ENCODE measurements around the gene RGS10.
"Not testable (repeated sequence)": the region's sequence is repeated elsewhere in the genome, so short reads cannot be mapped to it uniquely, and the experiment has no call there.

The RGS10 gene

GRCh38 chr10:119468542-119469324 lies 73.8 kb downstream of the RGS10 start:
- Histone ChIP-seq H3K27me3 (ENCODE audit: control insufficient read depth, insufficient read depth, low read length) (no peaks in the 10 kb centered on the region), H3K36me3 (ENCODE audit: control insufficient read depth, insufficient read depth, low read length) (no peaks in the 10 kb centered on the region), H3K9me3 (ENCODE audit: control insufficient read depth, low read length) (no peaks in the 10 kb centered on the region)

DNA sequence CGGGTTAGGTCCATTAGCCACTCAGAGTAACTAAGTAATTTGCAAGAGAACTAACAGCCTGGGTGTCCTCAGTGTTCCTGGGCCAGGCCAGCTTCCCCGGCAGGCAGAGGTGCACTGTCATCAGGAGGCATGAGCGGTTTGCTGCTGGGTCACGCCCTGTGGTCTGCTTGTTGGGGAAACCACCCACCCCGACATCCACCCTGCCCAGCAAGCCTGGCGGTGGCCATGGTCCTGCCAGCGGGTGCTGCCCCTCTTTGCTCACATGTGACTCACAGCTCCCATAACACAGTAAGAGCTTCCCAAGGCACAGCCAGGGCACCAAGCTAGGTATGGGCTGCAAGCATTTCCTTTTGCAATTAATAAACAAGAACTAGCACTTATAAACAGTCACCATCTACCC lies 75.9 kb downstream of the RGS10 start:
- no peaks in the 10 kb centered on the region for H3K27me3 ChIP-seq (ENCODE audit: control insufficient read depth, insufficient read depth, low read length)
- no peak overlapping the region for H3K9ac ChIP-seq (ENCODE audit: low read length)
- no peaks in the 10 kb centered on the region for H3K9me3 ChIP-seq (ENCODE audit: control insufficient read depth, low read length)
- no peak overlapping the region for H3K4me3 ChIP-seq (ENCODE audit: low read length)
- peaks cover under 1% of the 10 kb centered on the region for H3K4me1 ChIP-seq (ENCODE audit: control insufficient read depth, insufficient read depth, low read length)
- H3K36me3 ChIP-seq (ENCODE audit: control insufficient read depth, insufficient read depth, low read length), result no peaks in the 10 kb centered on the region

More at GRCh38 chr10:119468542-119469324, 73.8 kb downstream of the RGS10 start:
- Histone ChIP-seq H3K9ac (ENCODE audit: low read length) (no peak overlapping the region), H3K4me3 (ENCODE audit: low read length) (no peak overlapping the region), H3K4me1 (ENCODE audit: control insufficient read depth, insufficient read depth, low read length) (no peaks in the 10 kb centered on the region)

DNA sequence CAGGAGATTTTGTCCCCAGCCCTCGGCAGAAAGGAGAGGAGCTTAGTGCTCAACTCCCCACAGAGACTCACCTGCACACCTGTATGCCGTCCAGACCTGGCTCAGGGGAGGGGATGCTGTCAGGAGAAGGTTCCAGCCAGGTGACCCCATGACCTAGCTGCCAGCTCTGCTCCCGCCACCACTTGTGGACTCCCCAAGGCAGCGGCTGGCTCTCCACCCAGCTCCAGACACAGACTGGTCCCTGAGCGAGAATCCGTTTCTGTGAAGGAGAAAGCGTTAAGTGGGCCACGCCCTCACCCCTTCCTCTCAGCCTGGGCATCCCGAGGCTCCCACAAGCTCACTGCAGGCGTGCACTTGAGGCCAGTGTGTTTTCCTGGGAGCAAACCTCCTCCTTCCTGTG lies 76.4 kb downstream of the RGS10 start:
- H3K36me3 ChIP-seq (ENCODE audit: control insufficient read depth, insufficient read depth, low read length), result no peaks in the 10 kb centered on the region
- no peak overlapping the region for H3K4me3 ChIP-seq (ENCODE audit: low read length)
- no peaks in the 10 kb centered on the region for H3K27me3 ChIP-seq (ENCODE audit: control insufficient read depth, insufficient read depth, low read length)
- no peak overlapping the region for H3K9ac ChIP-seq (ENCODE audit: low read length)
- H3K9me3 ChIP-seq (ENCODE audit: control insufficient read depth, low read length), result no peaks in the 10 kb centered on the region
- H3K4me1 ChIP-seq (ENCODE audit: control insufficient read depth, insufficient read depth, low read length), result peaks cover 7% of the 10 kb centered on the region

DNA sequence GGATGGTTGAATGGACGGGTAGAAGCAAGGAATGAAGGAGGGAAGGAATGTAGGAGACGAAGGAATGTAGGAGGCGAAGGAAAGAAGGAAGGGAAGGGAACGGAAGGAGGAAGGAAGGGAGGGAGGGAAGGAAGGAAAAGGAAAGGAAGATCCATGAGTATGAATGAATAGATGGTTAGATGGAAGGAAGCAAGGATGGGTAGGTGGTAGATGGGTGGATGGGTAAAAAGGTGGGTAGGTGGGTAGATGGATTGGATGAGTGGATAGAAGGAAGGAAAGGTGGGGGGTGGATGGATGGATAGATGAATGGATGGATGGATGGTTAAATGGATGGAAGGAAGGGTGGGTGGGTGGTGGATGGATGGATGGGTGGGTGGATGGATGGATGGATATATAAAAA lies 77.4 kb downstream of the RGS10 start:
- Histone ChIP-seq H3K9me3 (ENCODE audit: control insufficient read depth, low read length) (no peaks in the 10 kb centered on the region), H3K27me3 (ENCODE audit: control insufficient read depth, insufficient read depth, low read length) (no peaks in the 10 kb centered on the region), H3K4me3 (ENCODE audit: low read length) (no peak overlapping the region), H3K4me1 (ENCODE audit: control insufficient read depth, insufficient read depth, low read length) (peaks cover 9% of the 10 kb centered on the region), H3K36me3 (ENCODE audit: control insufficient read depth, insufficient read depth, low read length) (no peaks in the 10 kb centered on the region), H3K9ac (ENCODE audit: low read length) (no peak overlapping the region)

DNA sequence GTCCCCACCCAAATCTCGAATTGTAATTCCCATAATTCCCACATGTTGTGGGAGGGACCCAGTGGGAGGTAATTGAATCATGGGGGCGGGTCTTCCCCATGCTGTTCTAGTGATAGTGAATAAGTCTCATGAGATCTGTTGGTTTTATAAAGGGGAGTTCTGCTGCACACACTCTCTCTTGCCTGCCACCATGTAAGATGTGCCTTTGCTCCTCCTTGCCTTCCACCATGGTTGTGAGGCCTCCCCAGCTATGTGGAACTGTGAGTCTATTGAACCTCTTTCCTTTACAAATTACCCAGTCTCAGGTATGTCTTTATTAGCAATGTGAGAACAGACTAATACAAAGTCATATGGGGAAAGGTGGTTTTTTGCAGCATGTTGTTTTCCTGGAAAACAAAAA lies 79.3 kb downstream of the RGS10 start:
- H3K4me3 ChIP-seq (ENCODE audit: low read length); H3K9me3 ChIP-seq (ENCODE audit: control insufficient read depth, low read length); H3K36me3 ChIP-seq (ENCODE audit: control insufficient read depth, insufficient read depth, low read length); H3K4me1 ChIP-seq (ENCODE audit: control insufficient read depth, insufficient read depth, low read length); H3K27me3 ChIP-seq (ENCODE audit: control insufficient read depth, insufficient read depth, low read length); H3K9ac ChIP-seq (ENCODE audit: low read length): not testable (repeated sequence)

- H3K4me1 ChIP-seq (ENCODE audit: control insufficient read depth, insufficient read depth, low read length), result peaks cover 9% of the 10 kb centered on the region
- no peaks in the 10 kb centered on the region for H3K27me3 ChIP-seq (ENCODE audit: control insufficient read depth, insufficient read depth, low read length)
- H3K4me3 ChIP-seq (ENCODE audit: low read length), result no peak overlapping the region
- no peaks in the 10 kb centered on the region for H3K9me3 ChIP-seq (ENCODE audit: control insufficient read depth, low read length)
- no peaks in the 10 kb centered on the region for H3K36me3 ChIP-seq (ENCODE audit: control insufficient read depth, insufficient read depth, low read length)
- no peak overlapping the region for H3K9ac ChIP-seq (ENCODE audit: low read length)
Measured at GRCh38 chr10:119462773-119463172, 79.7 kb downstream of the RGS10 start.

GRCh38 chr10:119461923-119462322 lies 80.6 kb downstream of the RGS10 start:
- H3K4me3 ChIP-seq (ENCODE audit: low read length), result no peak overlapping the region
- peaks cover 9% of the 10 kb centered on the region for H3K4me1 ChIP-seq (ENCODE audit: control insufficient read depth, insufficient read depth, low read length)
- no peaks in the 10 kb centered on the region for H3K36me3 ChIP-seq (ENCODE audit: control insufficient read depth, insufficient read depth, low read length)

DNA sequence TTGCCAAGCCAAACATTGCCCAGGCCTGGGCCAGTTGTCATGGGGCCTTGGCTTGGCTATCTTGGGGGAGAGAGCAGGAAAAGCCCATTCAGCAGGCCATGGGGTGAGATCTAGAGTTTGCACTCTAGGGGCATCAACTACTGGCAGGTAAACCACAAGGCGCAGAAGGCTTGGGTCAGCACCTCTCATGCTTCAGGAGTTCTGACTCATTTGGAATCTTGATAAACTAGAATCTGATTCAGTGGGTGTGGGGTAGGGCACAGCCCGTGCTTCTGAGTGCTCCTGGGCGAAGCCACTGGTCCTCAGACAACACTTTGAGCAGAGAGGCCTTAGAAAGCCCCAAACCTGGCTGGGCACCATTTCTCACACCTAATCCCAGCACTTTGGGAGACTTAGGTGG lies 81.1 kb downstream of the RGS10 start:
- no peaks in the 10 kb centered on the region for H3K27me3 ChIP-seq (ENCODE audit: control insufficient read depth, insufficient read depth, low read length)
- no peak overlapping the region for H3K4me3 ChIP-seq (ENCODE audit: low read length)
- peaks cover 9% of the 10 kb centered on the region for H3K4me1 ChIP-seq (ENCODE audit: control insufficient read depth, insufficient read depth, low read length)
- H3K36me3 ChIP-seq (ENCODE audit: control insufficient read depth, insufficient read depth, low read length), result no peaks in the 10 kb centered on the region
- no peak overlapping the region for H3K9ac ChIP-seq (ENCODE audit: low read length)
- no peaks in the 10 kb centered on the region for H3K9me3 ChIP-seq (ENCODE audit: control insufficient read depth, low read length)

More at GRCh38 chr10:119461923-119462322, 80.6 kb downstream of the RGS10 start:
- H3K9ac ChIP-seq (ENCODE audit: low read length), result no peak overlapping the region
- H3K9me3 ChIP-seq (ENCODE audit: control insufficient read depth, low read length), result no peaks in the 10 kb centered on the region
- no peaks in the 10 kb centered on the region for H3K27me3 ChIP-seq (ENCODE audit: control insufficient read depth, insufficient read depth, low read length)

GRCh38 chr10:119460369-119461195 lies 81.9 kb downstream of the RGS10 start:
- Histone ChIP-seq H3K9me3 (ENCODE audit: control insufficient read depth, low read length) (no peaks in the 10 kb centered on the region), H3K27me3 (ENCODE audit: control insufficient read depth, insufficient read depth, low read length) (no peaks in the 10 kb centered on the region), H3K4me3 (ENCODE audit: low read length) (no peak overlapping the region), H3K9ac (ENCODE audit: low read length) (no peak overlapping the region), H3K36me3 (ENCODE audit: control insufficient read depth, insufficient read depth, low read length) (peaks cover 7% of the 10 kb centered on the region), H3K4me1 (ENCODE audit: control insufficient read depth, insufficient read depth, low read length) (peaks cover 9% of the 10 kb centered on the region)

GRCh38 chr10:119459681-119460340 lies 82.7 kb downstream of the RGS10 start:
- no peak overlapping the region for H3K9ac ChIP-seq (ENCODE audit: low read length)
- no peak overlapping the region for H3K4me3 ChIP-seq (ENCODE audit: low read length)
- H3K36me3 ChIP-seq (ENCODE audit: control insufficient read depth, insufficient read depth, low read length), result peaks cover 7% of the 10 kb centered on the region
- H3K27me3 ChIP-seq (ENCODE audit: control insufficient read depth, insufficient read depth, low read length), result no peaks in the 10 kb centered on the region
- H3K9me3 ChIP-seq (ENCODE audit: control insufficient read depth, low read length), result no peaks in the 10 kb centered on the region
- peaks cover 9% of the 10 kb centered on the region for H3K4me1 ChIP-seq (ENCODE audit: control insufficient read depth, insufficient read depth, low read length)

DNA sequence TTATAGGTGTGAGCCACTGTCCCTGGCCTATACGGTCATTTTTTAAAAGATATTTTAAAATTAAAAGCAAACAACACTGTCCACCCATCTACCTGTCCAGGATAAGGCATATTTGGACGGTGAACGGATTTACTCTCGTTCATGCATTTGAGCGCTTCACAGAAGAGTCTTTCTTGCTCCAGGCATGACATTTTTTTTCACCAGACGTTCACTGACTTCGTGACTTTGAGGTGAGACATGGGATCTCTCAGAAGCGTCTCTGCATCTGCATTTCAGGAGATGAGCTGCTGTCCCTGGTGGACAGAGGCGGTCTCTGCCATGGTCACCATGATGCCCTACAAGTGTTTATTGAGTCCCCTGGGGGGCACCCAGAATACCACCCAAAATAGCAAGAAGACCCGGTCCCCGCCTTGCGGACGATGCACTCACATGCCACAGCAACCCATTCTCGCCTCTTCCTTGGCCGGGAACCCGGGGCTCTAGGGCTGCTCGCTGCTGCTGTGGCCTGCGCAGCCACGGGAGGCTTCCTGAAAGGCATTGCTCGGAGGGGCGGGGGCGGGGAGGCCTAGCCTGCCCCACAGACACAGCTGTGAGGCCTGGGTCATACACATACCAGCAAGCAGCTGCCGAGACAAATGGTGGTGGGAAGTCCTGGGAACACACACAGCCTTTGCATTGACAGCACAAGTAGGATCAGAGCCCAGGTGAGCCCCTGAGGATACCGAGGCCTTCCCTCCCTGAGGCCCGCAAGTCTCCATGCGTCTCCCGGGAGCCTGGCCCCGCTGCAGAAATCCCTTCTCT lies 84.4 kb downstream of the RGS10 start:
- H3K36me3 ChIP-seq (ENCODE audit: control insufficient read depth, insufficient read depth, low read length), result peaks cover 12% of the 10 kb centered on the region

More for the DNA sequence above, 84.4 kb downstream of the RGS10 start:
- Histone ChIP-seq H3K9ac (ENCODE audit: low read length) (no peak overlapping the region), H3K4me1 (ENCODE audit: control insufficient read depth, insufficient read depth, low read length) (peaks cover 9% of the 10 kb centered on the region), H3K9me3 (ENCODE audit: control insufficient read depth, low read length) (no peaks in the 10 kb centered on the region), H3K27me3 (ENCODE audit: control insufficient read depth, insufficient read depth, low read length) (no peaks in the 10 kb centered on the region), H3K4me3 (ENCODE audit: low read length) (no peak overlapping the region)
